PC-3 (cell line): ENCODE results near the gene ABO.

Source experiments
- CTCF ChIP-seq: fragments of 300-600 bp; sonication (generic); conservative IDR thresholded peaks from 2 replicates; pipeline ENCODE4 v1.5.1; 2017; ENCODE audit warnings: antibody characterized with exemption, low read depth, mild to moderate bottlenecking, low read length
- EZH2 ChIP-seq: fragments of 300-600 bp; sonication (generic); IDR thresholded peaks from one replicate; pipeline ENCODE4 v1.6.1; 2017; ENCODE audit warnings: antibody characterized with exemption, mild to moderate bottlenecking, low read length; ENCODE audit not compliant: unreplicated experiment

DNA sequence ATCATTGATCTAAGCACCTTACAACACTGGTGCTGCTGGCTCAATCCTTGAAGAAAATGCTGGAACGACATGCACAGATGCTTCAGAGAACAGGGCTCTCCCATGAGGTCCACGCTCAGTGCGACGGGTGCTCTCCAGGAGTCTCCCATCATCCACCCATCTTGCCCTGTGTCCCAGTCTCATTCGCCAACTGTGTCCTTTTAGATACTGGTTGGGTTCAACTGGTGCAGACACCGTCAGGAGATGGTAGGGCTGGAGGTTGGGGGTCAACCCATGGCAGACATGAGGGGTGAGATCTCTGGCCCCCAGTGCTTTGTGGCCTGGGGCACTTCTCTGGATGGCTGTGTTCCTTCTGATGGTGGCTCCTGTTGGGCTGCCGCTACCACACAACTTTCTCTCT is 64.4 kb downstream of the ABO start:
- TF ChIP-seq CTCF (no peak), EZH2 (no peak)
